Memory B cell (primary cell): ENCODE data around the gene TNFSF11.
"Not testable (repeated sequence)": the region's sequence is repeated elsewhere in the genome, so short reads cannot be mapped to it uniquely, and the experiment has no call there.

Source experiments
- ATAC-seq: fragments of 150-1000 bp; cut with Tn5 transposase; 2 replicates; pipeline ENCODE4 v1.10.0; 2021; ENCODE audit warnings: low read depth, mild to moderate bottlenecking, moderate library complexity
- DNase-seq, 2 donors: peaks; one replicate each; pipeline ENCODE4 v3.0.0; 2022; ENCODE audit warnings: low spot score in 2 of 2
- H3K27ac Mint-ChIP-seq: one replicate; pipeline ENCODE4 v1.8.0; 2022; ENCODE audit warnings: mild to moderate bottlenecking, moderate library complexity, mixed read lengths
- H3K27me3 Mint-ChIP-seq: one replicate; pipeline ENCODE4 v1.8.0; 2022; ENCODE audit warnings: mixed read lengths
- H3K36me3 Mint-ChIP-seq: one replicate; pipeline ENCODE4 v1.8.0; 2022; ENCODE audit warnings: mild to moderate bottlenecking, mixed read lengths
- H3K4me1 Mint-ChIP-seq: one replicate; pipeline ENCODE4 v1.8.0; 2022; ENCODE audit warnings: mixed read lengths
- H3K4me3 Mint-ChIP-seq: one replicate; pipeline ENCODE4 v1.8.0; 2022; ENCODE audit warnings: mild to moderate bottlenecking, moderate library complexity, mixed read lengths
- H3K9me3 Mint-ChIP-seq: one replicate; pipeline ENCODE4 v1.8.0; 2022; ENCODE audit warnings: mixed read lengths

Gene TNFSF11

DNA sequence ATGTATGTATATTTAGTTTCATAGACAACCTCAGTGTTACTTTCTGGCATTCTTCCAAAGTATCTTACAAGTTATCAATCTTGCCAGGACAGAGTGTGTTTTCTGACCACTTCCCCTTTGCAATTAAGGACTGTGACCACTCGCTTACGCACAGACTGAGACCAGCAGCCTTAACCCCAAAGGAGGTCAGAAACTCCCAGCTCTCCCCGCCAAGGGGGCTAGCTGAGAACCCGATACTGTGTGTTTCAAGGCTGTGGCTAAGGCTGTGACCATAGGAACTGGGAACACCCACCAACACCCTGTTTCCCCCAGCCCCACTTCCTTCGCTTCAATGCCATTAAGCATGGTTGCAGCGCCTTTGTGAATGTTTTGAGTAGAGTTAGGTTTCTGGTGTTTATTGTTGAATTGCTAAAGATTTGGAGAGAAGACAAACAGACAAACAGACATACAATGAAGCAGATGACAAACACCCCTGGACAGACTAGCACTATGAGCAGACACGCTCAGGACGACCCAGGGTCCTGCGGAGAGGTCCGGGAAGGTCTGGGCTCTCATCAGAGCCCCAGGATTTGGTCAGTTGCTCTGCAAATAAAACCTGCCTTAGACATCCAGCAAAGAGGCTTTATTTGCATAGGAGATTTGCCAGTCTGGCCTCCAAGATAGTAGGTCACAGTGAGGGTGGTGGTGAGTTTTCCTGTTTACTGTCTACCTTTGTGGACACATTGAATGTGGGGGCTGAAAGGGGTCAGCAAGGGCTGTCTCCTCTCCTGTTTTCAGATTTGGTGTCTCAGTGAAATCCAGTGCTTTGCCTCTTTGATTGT lies 25.0 kb upstream of the TNFSF11 start:
- Mint-ChIP-seq H3K4me3 (peak overlapping the region; percentile 33), H3K9me3 (no peaks in the 10 kb centered on the region), H3K36me3 (no peaks in the 10 kb centered on the region), H3K27ac (peak overlapping the region; percentile 82), H3K4me1 (peaks cover 12% of the 10 kb centered on the region), H3K27me3 (peaks cover 2% of the 10 kb centered on the region)
- DNase-seq (peak; percentile 20 to 32), ATAC-seq (peak; percentile 94)

- no peaks in the 10 kb centered on the region for H3K9me3 Mint-ChIP-seq
- peak overlapping the region; percentile 82 for H3K27ac Mint-ChIP-seq
- no peak overlapping the region for H3K4me3 Mint-ChIP-seq
- H3K36me3 Mint-ChIP-seq, result no peaks in the 10 kb centered on the region
- ATAC-seq (no peak), DNase-seq (no peak)
- H3K4me1 Mint-ChIP-seq, result peaks cover 12% of the 10 kb centered on the region
- H3K27me3 Mint-ChIP-seq, result peaks cover 2% of the 10 kb centered on the region
Measured at GRCh38 chr13:42549552-42549936, 24.4 kb upstream of the TNFSF11 start.

GRCh38 chr13:42551611-42552010 lies 22.3 kb upstream of the TNFSF11 start:
- H3K4me1 Mint-ChIP-seq, result peaks cover 12% of the 10 kb centered on the region
- no peak overlapping the region for H3K4me3 Mint-ChIP-seq
- H3K27me3 Mint-ChIP-seq, result peaks cover 2% of the 10 kb centered on the region
- no peak for ATAC-seq
- no peaks in the 10 kb centered on the region for H3K9me3 Mint-ChIP-seq
- H3K27ac Mint-ChIP-seq, result no peak overlapping the region
- no peaks in the 10 kb centered on the region for H3K36me3 Mint-ChIP-seq
- no peak for DNase-seq

DNA sequence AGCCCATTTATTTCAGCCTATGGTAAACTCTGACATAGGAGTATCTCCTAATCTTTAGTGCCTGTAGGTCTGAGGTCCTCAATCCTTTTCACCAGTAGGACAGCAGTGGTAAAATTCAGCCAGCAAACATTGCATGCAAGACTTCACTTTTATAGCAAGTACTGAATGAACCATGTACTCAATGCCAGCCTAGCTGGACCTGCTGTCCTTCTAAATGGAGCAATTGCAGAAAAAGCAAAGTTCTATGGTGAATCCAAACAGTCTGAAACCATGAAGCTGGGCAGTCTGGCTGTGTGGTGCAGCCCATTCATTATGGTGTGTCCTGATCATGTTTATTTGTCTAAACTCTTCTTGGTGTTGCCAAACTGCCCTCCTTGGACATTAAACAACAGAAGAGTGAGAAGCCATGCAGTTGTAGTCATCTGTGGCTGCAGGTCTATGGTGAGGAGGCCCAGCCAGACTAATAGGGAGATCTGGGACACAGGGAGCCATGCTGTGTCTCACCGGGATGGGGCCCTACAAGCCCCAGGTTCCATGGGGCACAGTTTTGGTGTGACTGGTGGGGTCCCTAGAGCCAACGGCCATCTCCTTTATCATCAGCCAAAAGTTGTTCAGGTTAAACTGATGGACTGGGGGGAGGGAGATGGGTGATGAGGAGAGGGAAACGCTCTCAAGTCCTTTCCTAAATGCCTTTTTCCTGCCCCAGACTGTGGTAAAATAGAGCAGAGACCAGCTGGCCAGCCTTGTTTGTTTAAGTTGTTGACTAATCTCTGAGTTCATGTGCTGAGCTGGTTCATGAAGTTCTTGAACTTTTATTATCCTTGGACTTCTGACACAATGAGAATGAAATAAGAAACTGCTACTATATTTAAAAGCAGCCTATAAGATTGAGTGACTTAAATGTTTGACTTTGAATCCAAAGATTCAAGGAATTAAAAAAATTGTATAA lies 20.6 kb upstream of the TNFSF11 start:
- Mint-ChIP-seq H3K4me1 (peaks cover 12% of the 10 kb centered on the region), H3K27ac (no peak overlapping the region), H3K36me3 (no peaks in the 10 kb centered on the region), H3K27me3 (no peaks in the 10 kb centered on the region), H3K4me3 (no peak overlapping the region), H3K9me3 (no peaks in the 10 kb centered on the region)
- ATAC-seq, result no peak
- no peak for DNase-seq

DNA sequence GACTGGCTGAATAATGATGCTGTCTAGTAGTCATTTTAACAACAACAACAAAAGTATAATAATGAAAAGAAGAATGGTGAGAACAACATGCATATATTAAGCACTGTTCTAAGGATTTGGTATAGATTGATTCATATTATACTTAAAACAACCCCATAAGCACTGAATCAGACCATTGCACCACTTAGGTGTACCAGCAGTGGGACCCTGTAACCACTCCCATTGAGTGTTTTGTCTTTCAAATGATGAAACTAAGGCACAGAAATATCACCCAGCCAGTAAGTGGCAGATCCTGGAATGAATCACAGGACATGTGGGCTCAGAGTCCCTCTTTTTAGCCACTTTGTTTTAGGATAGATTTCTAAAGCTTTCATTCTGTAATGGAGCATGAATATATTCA lies 14.9 kb upstream of the TNFSF11 start:
- peaks cover 7% of the 10 kb centered on the region for H3K4me1 Mint-ChIP-seq
- H3K27ac Mint-ChIP-seq, result no peak overlapping the region
- H3K4me3 Mint-ChIP-seq, result no peak overlapping the region
- ATAC-seq (no peak), DNase-seq (no peak)
- H3K9me3 Mint-ChIP-seq, result no peaks in the 10 kb centered on the region
- H3K36me3 Mint-ChIP-seq, result no peaks in the 10 kb centered on the region
- no peaks in the 10 kb centered on the region for H3K27me3 Mint-ChIP-seq

- H3K27ac Mint-ChIP-seq, H3K27me3 Mint-ChIP-seq, H3K4me3 Mint-ChIP-seq, H3K9me3 Mint-ChIP-seq, DNase-seq, ATAC-seq, H3K36me3 Mint-ChIP-seq, H3K4me1 Mint-ChIP-seq: not testable (repeated sequence)
Measured at GRCh38 chr13:42559573-42560218, 14.3 kb upstream of the TNFSF11 start.

- H3K27me3 Mint-ChIP-seq, ATAC-seq, H3K36me3 Mint-ChIP-seq, DNase-seq, H3K27ac Mint-ChIP-seq, H3K4me3 Mint-ChIP-seq, H3K9me3 Mint-ChIP-seq, H3K4me1 Mint-ChIP-seq: not testable (repeated sequence)
Measured at GRCh38 chr13:42560320-42560719, 13.6 kb upstream of the TNFSF11 start.

- peak overlapping the region; percentile 14 for H3K27ac Mint-ChIP-seq
- no peak for DNase-seq
- peak; percentile 44 for ATAC-seq
Measured at GRCh38 chr13:42561752-42562467, 12.0 kb upstream of the TNFSF11 start.

GRCh38 chr13:42567906-42568305 lies 6.0 kb upstream of the TNFSF11 start:
- ATAC-seq (no peak), DNase-seq (no peak)
- H3K9me3 Mint-ChIP-seq, result peaks cover 2% of the 10 kb centered on the region
- H3K4me1 Mint-ChIP-seq, result no peaks in the 10 kb centered on the region
- H3K36me3 Mint-ChIP-seq, result peaks cover 1% of the 10 kb centered on the region
- no peak overlapping the region for H3K27ac Mint-ChIP-seq
- no peak overlapping the region for H3K4me3 Mint-ChIP-seq
- no peaks in the 10 kb centered on the region for H3K27me3 Mint-ChIP-seq

More at GRCh38 chr13:42561752-42562467, 12.0 kb upstream of the TNFSF11 start:
- Mint-ChIP-seq H3K4me1 (peaks cover 7% of the 10 kb centered on the region), H3K9me3 (no peaks in the 10 kb centered on the region), H3K27me3 (no peaks in the 10 kb centered on the region), H3K36me3 (peaks cover 1% of the 10 kb centered on the region), H3K4me3 (no peak overlapping the region)

DNA sequence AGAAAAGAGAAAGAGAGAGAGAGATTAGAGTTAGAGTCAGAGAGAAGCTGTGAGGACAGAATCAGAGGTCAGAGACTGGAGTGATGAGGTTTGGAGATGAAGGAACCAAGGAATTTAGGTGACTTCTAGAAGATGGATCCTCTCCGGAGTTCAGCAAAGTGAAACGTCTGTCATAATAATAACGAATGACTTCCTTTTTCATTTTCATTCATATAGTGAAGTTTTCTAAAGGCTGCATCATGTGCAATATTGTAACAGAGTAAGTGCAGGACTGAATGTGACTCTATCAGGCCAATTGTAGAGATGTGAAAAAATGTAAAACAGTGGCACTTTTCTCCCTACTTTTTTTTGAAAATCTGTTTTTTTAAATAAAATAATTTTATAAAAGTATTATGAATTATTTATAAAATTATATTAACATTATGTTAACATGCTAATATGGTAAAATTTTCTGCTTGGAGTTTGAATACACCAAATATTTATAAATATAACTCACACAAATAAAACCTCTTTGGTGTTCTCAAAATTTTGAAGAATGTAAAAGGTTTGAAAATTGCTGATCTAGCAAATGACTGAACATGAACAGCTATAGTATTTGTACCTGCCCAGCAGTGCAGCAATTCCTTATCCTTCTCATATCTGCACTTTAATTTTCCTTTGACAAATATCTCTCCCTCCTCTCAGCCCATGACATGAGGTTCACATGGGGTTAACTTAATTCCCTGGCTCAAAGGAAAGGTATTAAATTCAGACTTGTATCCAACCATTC lies 4.2 kb upstream of the TNFSF11 start:
- no peak overlapping the region for H3K27ac Mint-ChIP-seq
- no peak overlapping the region for H3K4me3 Mint-ChIP-seq
- ATAC-seq (no peak), DNase-seq (no peak)
- H3K4me1 Mint-ChIP-seq, result peaks cover 3% of the 10 kb centered on the region
- H3K9me3 Mint-ChIP-seq, result peaks cover 2% of the 10 kb centered on the region
- H3K36me3 Mint-ChIP-seq, result no peaks in the 10 kb centered on the region
- no peaks in the 10 kb centered on the region for H3K27me3 Mint-ChIP-seq

- Mint-ChIP-seq H3K9me3 (peaks cover 2% of the 10 kb centered on the region), H3K27ac (no peak overlapping the region), H3K4me1 (peaks cover 10% of the 10 kb centered on the region), H3K4me3 (no peak overlapping the region), H3K36me3 (no peaks in the 10 kb centered on the region), H3K27me3 (peaks cover 3% of the 10 kb centered on the region)
- no peak for DNase-seq
- ATAC-seq, result no peak
Measured at GRCh38 chr13:42571895-42572294, 2.1 kb upstream of the TNFSF11 start.

DNA sequence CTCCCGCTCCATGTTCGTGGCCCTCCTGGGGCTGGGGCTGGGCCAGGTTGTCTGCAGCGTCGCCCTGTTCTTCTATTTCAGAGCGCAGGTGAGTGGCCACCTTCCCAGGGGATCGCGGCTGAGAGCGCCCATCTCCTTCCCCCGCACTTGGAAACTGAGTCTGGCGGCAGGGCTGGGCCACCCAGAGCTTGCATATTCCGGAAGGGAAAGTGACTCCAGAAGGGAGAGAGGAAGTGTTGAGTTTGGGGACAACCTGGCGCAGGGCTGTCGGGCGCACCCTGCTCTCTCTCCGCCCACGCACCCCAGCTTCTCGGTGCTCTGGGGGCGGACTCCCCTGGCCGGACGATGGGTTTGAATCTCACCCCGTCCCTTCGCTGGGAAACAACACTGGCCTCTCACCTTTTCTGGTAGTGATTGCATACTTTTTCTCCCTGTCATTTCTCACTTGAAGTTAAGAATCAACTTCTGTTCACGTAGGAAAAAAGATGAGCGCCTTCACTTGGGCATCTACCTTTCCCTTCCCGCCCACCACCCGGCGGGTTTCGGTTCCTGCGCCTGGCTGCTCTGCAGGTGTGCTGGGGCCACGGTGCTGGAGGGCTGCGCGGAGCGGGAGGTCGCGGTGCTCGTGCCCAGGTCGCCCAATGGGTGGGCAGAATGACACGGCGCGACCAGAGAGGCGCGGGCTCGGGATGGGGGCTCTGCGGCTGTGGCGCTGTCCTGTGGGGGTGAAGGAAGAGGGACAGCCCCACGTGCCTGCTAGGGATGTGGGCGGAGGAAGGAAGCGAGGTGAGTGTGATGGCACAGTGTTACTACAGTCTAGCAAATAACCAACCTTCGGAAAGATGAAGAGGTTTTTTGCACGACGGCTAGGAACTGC lies 721 bp downstream of the TNFSF11 start:
- H3K27me3 Mint-ChIP-seq, result peaks cover 6% of the 10 kb centered on the region
- DNase-seq (peak; percentile 30 to 31), ATAC-seq (peak; percentile 82)
- peak overlapping the region; percentile 81 for H3K4me3 Mint-ChIP-seq
- H3K4me1 Mint-ChIP-seq, result peaks cover 10% of the 10 kb centered on the region
- peak overlapping the region; percentile 62 for H3K27ac Mint-ChIP-seq
- H3K36me3 Mint-ChIP-seq, result no peaks in the 10 kb centered on the region
- peaks cover 2% of the 10 kb centered on the region for H3K9me3 Mint-ChIP-seq
